HepG2 (cell line): ENCODE data around the gene CCDC148.

ENCODE experiments used
- ATF7 ChIP-seq, 2 experiments: fragments of 450-650 bp in 1 of 2; sonication (generic) in 1 of 2; formaldehyde crosslinking in 1 of 2; IDR thresholded peaks; 2 replicates each; pipeline versions ENCODE4 v1.4.0 to v1.6.1; 2016 to 2020; ENCODE audit warnings: antibody characterized with exemption in 1 of 2, mild to moderate bottlenecking in 1 of 2, missing genetic modification reagents in 1 of 2
- CTCF ChIP-seq: sonication (generic); formaldehyde crosslinking; IDR thresholded peaks from 2 replicates; pipeline ENCODE4 v1.5.0; 2020; ENCODE audit warnings: mild to moderate bottlenecking, missing genetic modification reagents, moderate library complexity
- FOSL2 ChIP-seq: sonication (generic); formaldehyde crosslinking; IDR thresholded peaks from 2 replicates; pipeline ENCODE4 v1.4.0; 2020; ENCODE audit warnings: missing genetic modification reagents
- HNRNPUL1 ChIP-seq: fragments of 200-400 bp; formaldehyde crosslinking; IDR thresholded peaks from 2 replicates; pipeline ENCODE4 v1.6.1; 2017; ENCODE audit warnings: low read depth, mild to moderate bottlenecking, low read length, moderate library complexity
- JUN ChIP-seq: sonication (generic); formaldehyde crosslinking; IDR thresholded peaks from 2 replicates; pipeline ENCODE4 v1.4.0; 2020; ENCODE audit warnings: mild to moderate bottlenecking, missing genetic modification reagents
- RNF219 ChIP-seq: sonication (generic); formaldehyde crosslinking; IDR thresholded peaks from 2 replicates; pipeline ENCODE4 v1.5.0; 2020; ENCODE audit warnings: mild to moderate bottlenecking, missing genetic modification reagents
- SMC3 ChIP-seq: IDR thresholded peaks from 2 replicates; pipeline ENCODE4 v1.6.1; 2011; ENCODE audit warnings: low read length, improper control_type of control experiment
- SRF ChIP-seq: IDR thresholded peaks from 2 replicates; pipeline ENCODE4 v1.6.1; 2011; ENCODE audit warnings: mild to moderate bottlenecking, low read depth, low read length, moderate library complexity
- TCF7L2 ChIP-seq: IDR thresholded peaks from 2 replicates; pipeline ENCODE4 v1.6.1; 2011; ENCODE audit warnings: mild to moderate bottlenecking, low read depth, low read length, moderate library complexity
- YY1 ChIP-seq: IDR thresholded peaks from 2 replicates; pipeline ENCODE4 v1.6.1; 2011; ENCODE audit warnings: low read length, low read depth, moderate library complexity, mild to moderate bottlenecking; ENCODE audit not compliant: insufficient read depth, insufficient replicate concordance

- no peak for TF ChIP-seq CTCF
- no peak for TF ChIP-seq RNF219
- no peak for TF ChIP-seq FOSL2
- no peak for TF ChIP-seq JUN
- TF ChIP-seq YY1, result no peak
- no peak for TF ChIP-seq SMC3
- TF ChIP-seq HNRNPUL1, result no peak
- no peak for TF ChIP-seq TCF7L2
- no peak for TF ChIP-seq ATF7 (IDR thresholded peaks at IDR 0.05)
- TF ChIP-seq ATF7 (CRISPR knock-in tag; IDR thresholded peaks at IDR 0.05), result no peak
- no peak for TF ChIP-seq SRF
These were observed 142.8 kb downstream of the CCDC148 start for GRCh38 chr2:158313734-158314133.
